Glutamatergic neuron (in vitro differentiated cells): ENCODE measurements around the gene SLC5A5. TPM values are rescaled to one million over a fixed set of nuclear protein-coding genes. Genes with fewer than 3 reads are reported as not detected.

Experiments used
- DNase-seq: peaks from one replicate; pipeline ENCODE4 v3.0.0; 2022
- H3K27ac Mint-ChIP-seq: one replicate; pipeline ENCODE4 v1.8.0; 2020; ENCODE audit warnings: mild to moderate bottlenecking, mixed read lengths, inconsistent platforms; ENCODE audit not compliant: unreplicated experiment
- H3K27me3 Mint-ChIP-seq: one replicate; pipeline ENCODE4 v1.8.0; 2020; ENCODE audit warnings: mild to moderate bottlenecking, moderate library complexity, mixed read lengths, inconsistent platforms; ENCODE audit not compliant: unreplicated experiment
- H3K36me3 Mint-ChIP-seq: one replicate; pipeline ENCODE4 v1.8.0; 2020; ENCODE audit warnings: mild to moderate bottlenecking, mixed read lengths, inconsistent platforms; ENCODE audit not compliant: unreplicated experiment
- H3K4me1 Mint-ChIP-seq: one replicate; pipeline ENCODE4 v1.8.0; 2020; ENCODE audit warnings: mild to moderate bottlenecking, low read depth, mixed read lengths, inconsistent platforms; ENCODE audit not compliant: unreplicated experiment
- H3K4me3 Mint-ChIP-seq: one replicate; pipeline ENCODE4 v1.8.0; 2020; ENCODE audit warnings: mild to moderate bottlenecking, mixed read lengths, inconsistent platforms; ENCODE audit not compliant: unreplicated experiment
- H3K9me3 Mint-ChIP-seq: one replicate; pipeline ENCODE4 v1.8.0; 2020; ENCODE audit warnings: mild to moderate bottlenecking, moderate library complexity, mixed read lengths, inconsistent platforms; ENCODE audit not compliant: unreplicated experiment
- CTCF ChIP-seq: fragments of 200-600 bp; sonication (generic); IDR thresholded peaks from one replicate; pipeline ENCODE4 v1.5.0; 2021; ENCODE audit not compliant: partially characterized antibody, unreplicated experiment
- total RNA-seq: library from RNA; stranded (reverse); fragmentation: NEBNext Ultra II Directional; extraction: Animal tissue kit (Norgen Biotek cat#: 25700); gene quantifications from one replicate; pipeline ENCODE4 v1.2.1, GENCODE V29; 2021; ENCODE audit not compliant: unreplicated experiment

Gene SLC5A5
- total RNA-seq, 1 donor from 2014 or later, result 4.3 TPM

- H3K27me3 Mint-ChIP-seq, result peaks cover 9% of the 10 kb centered on the region
- H3K4me1 Mint-ChIP-seq, result peaks cover 2% of the 10 kb centered on the region
- peaks cover 4% of the 10 kb centered on the region for H3K9me3 Mint-ChIP-seq
- H3K4me3 Mint-ChIP-seq, result no peak overlapping the region
- no peak overlapping the region for H3K27ac Mint-ChIP-seq
- H3K36me3 Mint-ChIP-seq, result no peaks in the 10 kb centered on the region
- no peak for TF ChIP-seq CTCF
- no peak for DNase-seq
Measured at GRCh38 chr19:17866312-17866963, 5.3 kb upstream of the SLC5A5 start.

GRCh38 chr19:17866964-17867486, 4.7 kb upstream of the SLC5A5 start:
- TF ChIP-seq CTCF, result no peak
- Mint-ChIP-seq H3K4me3 (no peak overlapping the region), H3K9me3 (peaks cover 2% of the 10 kb centered on the region), H3K27ac (no peak overlapping the region), H3K27me3 (peaks cover 9% of the 10 kb centered on the region), H3K36me3 (no peaks in the 10 kb centered on the region), H3K4me1 (no peaks in the 10 kb centered on the region)
- DNase-seq, result no peak

GRCh38 chr19:17868669-17869068, 3.1 kb upstream of the SLC5A5 start:
- H3K9me3 Mint-ChIP-seq, result peaks cover 2% of the 10 kb centered on the region
- H3K27ac Mint-ChIP-seq, result peak overlapping the region; percentile 33
- H3K4me1 Mint-ChIP-seq, result no peaks in the 10 kb centered on the region
- no peak for TF ChIP-seq CTCF
- no peaks in the 10 kb centered on the region for H3K36me3 Mint-ChIP-seq
- H3K27me3 Mint-ChIP-seq, result peaks cover 7% of the 10 kb centered on the region
- H3K4me3 Mint-ChIP-seq, result no peak overlapping the region
- DNase-seq, result no peak

GRCh38 chr19:17869114-17869608, 2.6 kb upstream of the SLC5A5 start:
- Mint-ChIP-seq H3K4me3 (no peak overlapping the region), H3K27ac (peak overlapping the region; percentile 33), H3K36me3 (no peaks in the 10 kb centered on the region), H3K27me3 (peaks cover 7% of the 10 kb centered on the region), H3K9me3 (peaks cover 2% of the 10 kb centered on the region), H3K4me1 (no peaks in the 10 kb centered on the region)
- TF ChIP-seq CTCF, result no peak
- no peak for DNase-seq
